ENCODE results near the gene EHBP1.

Gene EHBP1

DNA sequence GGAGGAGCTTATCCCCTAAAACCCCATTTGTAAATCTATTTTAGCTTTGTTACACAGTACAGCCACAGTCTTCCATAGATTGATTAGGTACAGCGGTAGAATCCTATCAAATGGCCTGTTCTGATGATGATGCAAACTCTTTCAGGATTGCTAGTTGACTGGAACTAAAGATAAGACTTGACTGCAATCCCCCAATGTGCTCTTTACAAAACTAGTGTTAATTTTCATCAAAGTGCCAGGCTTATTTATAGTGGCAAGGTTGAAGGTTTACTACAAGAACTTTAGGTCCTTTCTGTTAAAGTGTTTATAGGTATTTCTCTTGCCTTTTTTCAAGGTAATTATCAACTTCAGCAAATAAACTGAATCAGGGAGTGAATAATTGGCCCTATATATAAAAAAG lies 336.1 kb downstream of the EHBP1 start:
- Mint-ChIP-seq H3K27me3 (peaks cover 41% of the 10 kb centered on the region), H3K4me3 (no peak overlapping the region), H3K27ac (no peak overlapping the region), H3K9me3 (no peaks in the 10 kb centered on the region), H3K36me3 (ENCODE audit: low read depth) (peaks cover 11% of the 10 kb centered on the region), H3K4me1 (ENCODE audit: low read depth) (peaks cover 1% of the 10 kb centered on the region)
- no peak for DNase-seq

GRCh38 chr2:63044362-63045327 lies 339.1 kb downstream of the EHBP1 start:
- no peak for DNase-seq
- Mint-ChIP-seq H3K27me3 (peaks cover 71% of the 10 kb centered on the region), H3K27ac (no peak overlapping the region), H3K4me1 (ENCODE audit: low read depth) (peaks cover 30% of the 10 kb centered on the region), H3K4me3 (no peak overlapping the region), H3K36me3 (ENCODE audit: low read depth) (peaks cover 11% of the 10 kb centered on the region), H3K9me3 (no peaks in the 10 kb centered on the region)

GRCh38 chr2:63046552-63046951 lies 341.0 kb downstream of the EHBP1 start:
- Mint-ChIP-seq H3K4me3 (no peak overlapping the region), H3K9me3 (no peaks in the 10 kb centered on the region), H3K27me3 (peaks cover 75% of the 10 kb centered on the region), H3K4me1 (ENCODE audit: low read depth) (peaks cover 42% of the 10 kb centered on the region), H3K27ac (no peak overlapping the region), H3K36me3 (ENCODE audit: low read depth) (peaks cover 11% of the 10 kb centered on the region)
- DNase-seq, result no peak

DNA sequence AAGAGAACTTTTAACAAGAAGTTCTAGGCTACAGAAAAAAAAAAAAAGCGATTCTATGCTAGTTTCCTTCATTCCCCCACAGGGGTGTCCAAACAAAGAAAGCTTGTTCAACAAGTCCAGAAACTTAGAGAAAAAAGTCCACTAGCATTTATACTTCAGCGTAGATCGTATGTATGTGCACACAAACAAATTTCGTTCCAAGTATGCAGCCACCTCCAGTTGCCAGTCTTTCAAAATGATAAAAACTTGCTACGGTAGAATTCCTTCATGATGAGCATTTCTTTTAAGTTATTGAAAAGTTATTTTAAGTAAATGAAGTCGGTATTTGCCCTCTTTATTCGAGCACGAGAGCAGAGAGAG lies 341.4 kb downstream of the EHBP1 start:
- peak overlapping the region; percentile 77 for H3K4me3 Mint-ChIP-seq
- no peak overlapping the region for H3K27ac Mint-ChIP-seq
- no peak for DNase-seq
- peaks cover 11% of the 10 kb centered on the region for H3K36me3 Mint-ChIP-seq (ENCODE audit: low read depth)
- H3K9me3 Mint-ChIP-seq, result no peaks in the 10 kb centered on the region
- H3K27me3 Mint-ChIP-seq, result peaks cover 74% of the 10 kb centered on the region
- H3K4me1 Mint-ChIP-seq (ENCODE audit: low read depth), result peaks cover 44% of the 10 kb centered on the region

DNA sequence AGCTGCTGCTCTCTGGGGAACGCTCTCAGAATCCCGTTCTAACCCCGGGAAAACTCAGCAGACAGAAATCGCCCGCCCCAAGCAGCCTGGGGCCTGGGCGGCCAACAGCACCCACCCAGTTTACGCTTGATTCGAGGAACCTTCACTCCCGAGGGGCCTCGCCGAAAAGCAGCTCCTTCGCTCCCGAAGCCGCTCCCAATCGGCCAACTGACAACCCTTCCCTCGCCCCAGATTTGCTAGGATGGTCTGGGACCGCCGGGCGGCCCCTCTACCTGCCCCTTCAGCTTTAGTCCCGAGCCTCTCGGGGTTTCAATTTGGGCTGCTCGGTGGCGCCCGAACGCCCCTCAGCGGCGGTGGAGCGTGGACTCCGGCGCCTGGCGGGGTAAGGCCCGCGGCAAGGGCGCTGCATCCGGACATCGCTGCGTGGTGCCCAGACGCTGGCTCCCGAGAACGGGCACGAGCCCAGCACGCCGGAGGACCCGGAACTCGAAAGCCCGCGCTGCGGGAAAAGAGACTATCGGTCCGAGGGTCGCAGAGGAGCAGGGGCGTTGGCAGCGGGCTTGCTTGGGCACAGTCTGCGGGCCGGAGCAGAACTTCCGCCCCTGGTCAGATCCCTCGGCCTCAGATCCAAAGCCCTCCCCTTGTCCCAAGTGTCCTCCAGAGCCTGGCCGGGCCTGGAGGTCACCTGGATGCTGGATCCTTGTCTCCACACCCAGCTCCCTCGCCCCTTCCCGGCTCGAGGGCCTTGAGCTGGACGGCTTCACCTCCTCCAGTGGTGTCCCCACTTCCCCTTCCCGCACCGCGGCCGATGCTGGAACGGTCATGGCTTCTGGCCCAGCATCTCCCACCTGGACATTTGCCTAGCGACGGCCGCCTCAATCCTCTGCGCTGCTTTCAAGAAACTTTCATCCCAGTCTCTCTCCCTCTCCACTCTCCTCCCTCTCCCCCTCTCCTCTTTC lies 342.1 kb downstream of the EHBP1 start:
- DNase-seq, result peak; percentile 45

DNA sequence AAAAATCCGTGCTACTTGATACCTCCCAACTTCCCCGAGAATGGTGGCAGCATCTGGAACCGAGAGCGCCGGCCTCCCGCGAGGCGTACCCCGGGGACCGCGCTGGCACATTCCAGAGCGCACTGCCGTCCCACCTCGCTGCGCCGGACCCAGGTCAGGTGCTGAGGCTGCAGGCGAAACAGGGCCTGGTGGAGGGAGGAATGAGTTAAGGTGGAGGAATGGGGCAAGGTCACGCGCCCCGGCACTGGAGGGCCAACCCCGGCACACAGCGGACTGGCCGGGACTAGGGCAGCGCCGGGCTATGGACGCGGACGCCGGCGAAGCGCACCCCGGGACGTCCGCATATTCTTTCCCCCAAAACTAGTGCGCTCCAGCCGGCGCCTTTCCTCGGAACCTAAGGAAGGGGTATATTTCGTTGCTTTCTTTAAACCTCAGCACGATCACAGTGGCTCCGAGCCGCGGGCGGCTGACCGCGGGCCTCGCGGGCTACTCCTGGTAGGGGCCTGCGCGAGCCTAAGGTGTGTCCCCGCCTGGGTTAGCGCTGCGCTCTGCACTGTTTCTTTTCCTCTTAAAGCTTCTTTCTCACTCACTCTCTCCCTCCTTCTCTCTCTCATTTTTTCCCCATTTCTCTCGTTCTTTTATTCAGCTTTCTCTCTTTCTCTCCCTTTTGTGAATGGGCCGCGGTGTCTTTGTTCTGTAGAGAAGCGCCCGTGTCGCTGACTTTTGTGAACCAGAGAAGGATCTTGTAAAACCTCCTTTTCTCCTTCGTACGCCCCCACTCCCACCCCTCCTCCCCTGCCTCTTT lies 343.1 kb downstream of the EHBP1 start:
- peak overlapping the region; percentile 26 for H3K27ac Mint-ChIP-seq
- peaks cover 55% of the 10 kb centered on the region for H3K4me1 Mint-ChIP-seq (ENCODE audit: low read depth)
- DNase-seq, result peak; percentile 51

More for the DNA sequence above, 342.1 kb downstream of the EHBP1 start:
- Mint-ChIP-seq H3K4me3 (peak overlapping the region; percentile 77), H3K9me3 (no peaks in the 10 kb centered on the region), H3K4me1 (ENCODE audit: low read depth) (peaks cover 49% of the 10 kb centered on the region), H3K36me3 (ENCODE audit: low read depth) (peaks cover 11% of the 10 kb centered on the region), H3K27ac (no peak overlapping the region), H3K27me3 (peaks cover 81% of the 10 kb centered on the region)

GRCh38 chr2:63049211-63049969 lies 343.9 kb downstream of the EHBP1 start:
- Mint-ChIP-seq H3K27me3 (peaks cover 90% of the 10 kb centered on the region), H3K27ac (no peak overlapping the region), H3K9me3 (no peaks in the 10 kb centered on the region), H3K36me3 (ENCODE audit: low read depth) (peaks cover 10% of the 10 kb centered on the region), H3K4me3 (peak overlapping the region; percentile 77), H3K4me1 (ENCODE audit: low read depth) (peaks cover 61% of the 10 kb centered on the region)
- peak; percentile 43 for DNase-seq

More for the DNA sequence above, 343.1 kb downstream of the EHBP1 start:
- Mint-ChIP-seq H3K4me3 (peak overlapping the region; percentile 77), H3K9me3 (no peaks in the 10 kb centered on the region), H3K36me3 (ENCODE audit: low read depth) (peaks cover 11% of the 10 kb centered on the region), H3K27me3 (peaks cover 89% of the 10 kb centered on the region)

GRCh38 chr2:63049970-63050333 lies 344.4 kb downstream of the EHBP1 start:
- H3K27ac Mint-ChIP-seq, result no peak overlapping the region
- peaks cover 9% of the 10 kb centered on the region for H3K36me3 Mint-ChIP-seq (ENCODE audit: low read depth)
- no peaks in the 10 kb centered on the region for H3K9me3 Mint-ChIP-seq
- DNase-seq, result peak; percentile 63
- peaks cover 90% of the 10 kb centered on the region for H3K27me3 Mint-ChIP-seq
- H3K4me3 Mint-ChIP-seq, result peak overlapping the region; percentile 77
- H3K4me1 Mint-ChIP-seq (ENCODE audit: low read depth), result peaks cover 67% of the 10 kb centered on the region

DNA sequence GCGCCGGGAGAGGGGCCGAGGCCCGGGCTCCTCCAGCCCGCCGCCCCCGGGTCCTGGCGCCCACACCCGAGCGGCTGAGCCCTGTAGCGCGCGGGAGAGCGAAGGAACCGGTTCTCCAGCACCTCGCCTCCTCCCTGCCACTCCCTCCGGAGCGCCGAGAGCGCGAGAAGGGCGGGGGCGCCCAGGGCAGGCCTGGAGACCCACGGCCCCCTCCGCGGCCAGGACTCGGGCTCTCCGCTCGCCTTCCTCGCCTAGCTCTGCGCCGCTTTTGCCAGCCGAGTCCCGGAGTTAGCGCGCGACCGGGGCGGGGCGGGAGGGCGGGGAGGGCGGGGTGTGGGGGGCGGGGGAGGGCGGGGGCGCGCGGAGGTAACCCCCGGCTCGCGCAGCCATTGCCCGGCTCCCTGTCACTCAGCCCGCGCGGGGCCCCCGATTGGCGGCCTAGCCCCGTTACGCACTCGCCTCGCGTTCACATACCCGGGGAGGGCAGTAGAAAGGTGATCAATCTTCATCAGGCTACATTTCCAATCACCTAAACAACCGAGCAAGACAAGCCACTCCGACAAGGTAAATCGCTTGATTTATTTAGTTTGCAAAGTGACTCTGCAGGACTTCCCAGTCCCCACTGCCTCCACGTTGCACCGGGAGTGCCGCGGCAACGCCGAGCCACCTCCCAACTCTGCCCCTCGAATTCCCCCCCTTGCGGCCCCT lies 345.0 kb downstream of the EHBP1 start, which contains the start of gene OTX1:
Gene OTX1, plus strand, starts transcription at position 497 of the 708 bp plus-strand sequence. CDS start 2,161 bp downstream, outside the sequence.
- peak; percentile 78 for DNase-seq
- Mint-ChIP-seq H3K4me3 (peak within 1 kb of the TSS; percentile 77), H3K36me3 (ENCODE audit: low read depth) (peaks cover 4% of the 10 kb centered on the region), H3K27me3 (peaks cover 90% of the 10 kb centered on the region), H3K27ac (no peak within 1 kb of the TSS), H3K4me1 (ENCODE audit: low read depth) (peaks cover 72% of the 10 kb centered on the region), H3K9me3 (no peaks in the 10 kb centered on the region)

DNA sequence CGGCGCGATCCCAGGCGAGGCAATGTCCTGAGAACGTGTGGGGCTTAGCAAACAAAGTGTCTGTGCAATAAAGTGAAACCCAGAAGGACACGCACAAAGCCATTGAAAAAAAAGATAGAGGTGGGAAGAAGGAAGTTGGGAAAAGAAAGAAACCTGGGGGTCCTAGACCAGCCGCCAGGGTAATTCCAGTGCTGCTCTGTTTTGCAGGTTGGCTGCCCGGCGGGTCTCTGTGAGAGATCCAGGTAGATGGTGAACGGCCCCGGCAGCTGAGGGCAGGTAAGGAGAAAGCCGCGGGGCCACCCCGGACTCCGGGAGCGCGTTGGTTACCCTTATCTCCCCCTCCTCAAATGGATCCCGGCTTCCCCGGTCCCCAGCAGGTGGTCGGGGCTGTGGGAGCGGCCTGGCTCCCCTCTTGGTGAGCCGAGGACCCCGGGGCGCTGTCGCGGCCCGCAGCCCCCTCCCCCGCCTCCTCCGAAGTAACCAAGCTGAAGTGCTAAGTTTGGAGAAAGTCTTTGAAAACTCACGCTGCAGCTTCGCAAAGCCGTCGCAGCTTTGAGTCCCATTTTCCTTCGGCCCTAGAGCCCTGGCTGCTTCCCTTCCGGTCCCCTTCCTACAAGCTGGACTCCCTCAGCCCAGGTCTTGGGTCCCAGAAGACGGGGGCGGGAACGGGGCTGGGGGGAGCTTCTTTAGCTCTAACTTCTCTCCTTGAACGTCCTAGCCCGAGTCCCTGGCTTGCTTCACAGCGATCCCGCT lies 345.7 kb downstream of the EHBP1 start:
- Mint-ChIP-seq H3K4me1 (ENCODE audit: low read depth) (peaks cover 80% of the 10 kb centered on the region), H3K4me3 (peak overlapping the region; percentile 75), H3K27me3 (peaks cover 90% of the 10 kb centered on the region), H3K27ac (no peak overlapping the region), H3K9me3 (no peaks in the 10 kb centered on the region), H3K36me3 (ENCODE audit: low read depth) (no peaks in the 10 kb centered on the region)
- DNase-seq, result peak; percentile 50

DNA sequence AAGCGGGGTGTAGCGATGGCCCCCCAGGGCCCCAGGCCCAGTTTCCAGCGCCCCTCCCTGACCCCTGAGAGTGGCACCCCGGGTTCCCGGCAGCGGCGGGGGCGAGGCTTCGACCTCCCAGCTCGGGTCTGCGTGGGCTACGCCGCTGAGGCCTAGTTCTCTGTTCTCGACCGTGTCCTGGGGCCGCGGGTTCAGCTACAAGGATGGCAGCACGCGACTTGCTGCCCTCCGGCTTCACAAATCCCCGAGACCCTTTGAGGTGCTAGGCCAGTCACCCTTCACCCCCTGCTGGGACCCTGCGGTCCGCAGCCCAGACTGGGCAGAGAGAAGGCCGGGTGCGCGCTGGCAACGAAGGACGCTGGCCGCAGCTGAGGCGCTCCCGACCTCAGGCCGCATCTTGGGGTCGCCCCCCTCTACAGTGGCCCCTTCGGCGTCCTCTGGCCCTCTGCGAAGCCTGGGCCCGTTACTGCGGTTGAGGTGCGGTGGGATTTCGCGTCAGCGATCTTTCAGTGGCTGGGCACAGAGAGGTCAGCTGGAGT lies 346.4 kb downstream of the EHBP1 start:
- DNase-seq, result no peak
- no peaks in the 10 kb centered on the region for H3K9me3 Mint-ChIP-seq

DNA sequence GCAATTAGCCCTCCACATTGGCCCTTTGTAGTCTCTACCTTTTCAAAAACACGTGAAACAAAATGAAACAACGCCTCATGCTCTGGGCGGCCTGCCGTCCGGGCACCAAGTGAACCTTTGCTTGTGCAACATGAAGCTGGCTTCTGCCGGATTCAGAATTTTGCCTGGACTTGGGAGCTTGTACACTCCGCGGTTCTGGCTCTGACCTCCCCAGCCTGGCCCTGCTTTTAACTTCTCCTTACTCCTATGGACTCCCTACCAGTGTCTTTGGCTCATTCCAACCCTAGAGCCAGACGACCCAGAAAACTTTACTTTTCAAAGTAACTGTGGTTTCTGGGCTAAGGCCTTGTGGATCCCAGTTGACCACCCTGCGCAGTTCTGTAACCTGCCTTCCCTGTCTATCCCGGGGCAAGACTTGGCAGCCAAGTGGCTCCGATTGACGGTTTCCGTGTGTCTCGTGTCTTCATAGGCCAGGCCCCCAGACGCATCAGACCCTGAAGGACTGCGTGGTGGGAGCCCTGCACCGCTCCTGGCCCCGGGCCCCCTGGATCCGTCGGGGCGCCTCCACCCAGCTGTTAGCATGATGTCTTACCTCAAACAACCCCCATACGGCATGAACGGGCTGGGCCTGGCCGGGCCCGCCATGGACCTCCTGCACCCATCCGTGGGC lies 347.0 kb downstream of the EHBP1 start:
- Mint-ChIP-seq H3K4me3 (peak overlapping the region; percentile 25), H3K27ac (no peak overlapping the region)
- DNase-seq, result peak; percentile 32

More for the DNA sequence above, 346.4 kb downstream of the EHBP1 start:
- H3K4me3 Mint-ChIP-seq, result peak overlapping the region; percentile 25
- peaks cover 80% of the 10 kb centered on the region for H3K4me1 Mint-ChIP-seq (ENCODE audit: low read depth)
- no peak overlapping the region for H3K27ac Mint-ChIP-seq
- H3K27me3 Mint-ChIP-seq, result peaks cover 90% of the 10 kb centered on the region
- no peaks in the 10 kb centered on the region for H3K36me3 Mint-ChIP-seq (ENCODE audit: low read depth)

More for the DNA sequence above, 347.0 kb downstream of the EHBP1 start:
- Mint-ChIP-seq H3K27me3 (peaks cover 90% of the 10 kb centered on the region), H3K9me3 (no peaks in the 10 kb centered on the region), H3K36me3 (ENCODE audit: low read depth) (no peaks in the 10 kb centered on the region), H3K4me1 (ENCODE audit: low read depth) (peaks cover 80% of the 10 kb centered on the region)
